HG02943 (cell line): Measurements from ENCODE around the gene RNU7-1.

Experiments
- ATAC-seq: cut with Tn5 transposase; IDR thresholded peaks from one replicate; pipeline ENCODE4 v1.9.1; 2021; ENCODE audit warnings: mild to moderate bottlenecking, low read depth, moderate library complexity; ENCODE audit not compliant: unreplicated experiment

Gene RNU7-1

GRCh38 chr12:6987956-6988553 lies 44.4 kb downstream of the RNU7-1 start:
- ATAC-seq = no peak
